Suprapubic skin (tissue), 4 donors: ENCODE results near the gene CERS6. TPM values are rescaled to one million over a fixed set of nuclear protein-coding genes. Genes with fewer than 3 reads are reported as not detected.

Experiments
- DNase-seq, 2 donors: peaks; one replicate each; pipeline ENCODE4 v3.0.0-alpha.2; 2019; ENCODE audit warnings: low spot score in 2 of 2
- H3K27ac ChIP-seq: fragments of 200-600 bp; sonication (generic); one replicate; pipeline ENCODE4 v1.5.1; 2019
- H3K27me3 ChIP-seq: fragments of 200-600 bp; sonication (generic); one replicate; pipeline ENCODE4 v1.5.1; 2019
- H3K36me3 ChIP-seq: fragments of 200-600 bp; sonication (generic); one replicate; pipeline ENCODE4 v1.5.1; 2019
- H3K4me1 ChIP-seq: fragments of 200-600 bp; sonication (generic); one replicate; pipeline ENCODE4 v1.5.1; 2019
- H3K4me3 ChIP-seq: fragments of 200-600 bp; sonication (generic); one replicate; pipeline ENCODE4 v1.5.1; 2019; ENCODE audit warnings: mild to moderate bottlenecking
- H3K9me3 ChIP-seq: fragments of 200-600 bp; sonication (generic); one replicate; pipeline ENCODE4 v1.5.1; 2019
- EP300 ChIP-seq: sonication (generic); formaldehyde crosslinking; IDR thresholded peaks from one replicate; pipeline ENCODE4 v1.6.1; 2017; ENCODE audit warnings: antibody characterized with exemption
- POLR2A ChIP-seq, 2 donors: fragments of 450-650 bp; IDR thresholded peaks; one replicate each; pipeline ENCODE4 v1.6.1; 2017; ENCODE audit warnings: antibody characterized with exemption in 2 of 2, mild to moderate bottlenecking in 2 of 2, moderate library complexity in 2 of 2
- POLR2AphosphoS5 ChIP-seq, 3 donors: sonication (generic); formaldehyde crosslinking; IDR thresholded peaks; one replicate each; pipeline ENCODE4 v1.6.1; 2017; ENCODE audit warnings: antibody characterized with exemption in 3 of 3
- WGBS: methylation state at CpG from one replicate; pipeline ENCODE4 v1.1.5; 2018; 5-methylcytosine and 5-hydroxymethylcytosine counted together
- total RNA-seq, 4 donors: library from RNA; depleted of rRNA; stranded (reverse); fragments of >200 nt; gene quantifications; one replicate each; pipeline ENCODE4 v1.1.0, GENCODE V29; 2016
- TF ChIP-seq, protein P1 (sequence below), 2 donors: fragments of 200-600 bp in 1 of 2; fragments of 450-650 bp in 1 of 2; sonication (generic) in 1 of 2; IDR thresholded peaks; one replicate each; pipeline ENCODE4 v1.5.1; 2016 to 2019; ENCODE audit warnings: antibody characterized with exemption in 2 of 2, mild to moderate bottlenecking in 1 of 2, moderate library complexity in 1 of 2

The CERS6 gene
- total RNA-seq, 4 donors from 2014 or later = 68.7 to 83.3 (median 77.0) TPM

- Histone ChIP-seq H3K9me3 (no peaks in the 10 kb centered on the region), H3K27me3 (no peaks in the 10 kb centered on the region), H3K36me3 (peaks cover 12% of the 10 kb centered on the region), H3K4me3 (no peak overlapping the region), H3K27ac (no peak overlapping the region), H3K4me1 (no peaks in the 10 kb centered on the region)
- TF ChIP-seq EP300 (no peak), POLR2A (IDR thresholded peaks at IDR 0.05) (no peak), POLR2AphosphoS5 (IDR thresholded peaks at IDR 0.05) (no peak)
- TF ChIP-seq, protein P1, sequence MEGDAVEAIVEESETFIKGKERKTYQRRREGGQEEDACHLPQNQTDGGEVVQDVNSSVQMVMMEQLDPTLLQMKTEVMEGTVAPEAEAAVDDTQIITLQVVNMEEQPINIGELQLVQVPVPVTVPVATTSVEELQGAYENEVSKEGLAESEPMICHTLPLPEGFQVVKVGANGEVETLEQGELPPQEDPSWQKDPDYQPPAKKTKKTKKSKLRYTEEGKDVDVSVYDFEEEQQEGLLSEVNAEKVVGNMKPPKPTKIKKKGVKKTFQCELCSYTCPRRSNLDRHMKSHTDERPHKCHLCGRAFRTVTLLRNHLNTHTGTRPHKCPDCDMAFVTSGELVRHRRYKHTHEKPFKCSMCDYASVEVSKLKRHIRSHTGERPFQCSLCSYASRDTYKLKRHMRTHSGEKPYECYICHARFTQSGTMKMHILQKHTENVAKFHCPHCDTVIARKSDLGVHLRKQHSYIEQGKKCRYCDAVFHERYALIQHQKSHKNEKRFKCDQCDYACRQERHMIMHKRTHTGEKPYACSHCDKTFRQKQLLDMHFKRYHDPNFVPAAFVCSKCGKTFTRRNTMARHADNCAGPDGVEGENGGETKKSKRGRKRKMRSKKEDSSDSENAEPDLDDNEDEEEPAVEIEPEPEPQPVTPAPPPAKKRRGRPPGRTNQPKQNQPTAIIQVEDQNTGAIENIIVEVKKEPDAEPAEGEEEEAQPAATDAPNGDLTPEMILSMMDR (IDR thresholded peaks at IDR 0.05) = no peak
- WGBS = 88% methylated on average over 5 of the region's 5 CpGs
- no peak for DNase-seq
Measured at GRCh38 chr2:168727904-168728470, 271.9 kb downstream of the CERS6 start.

- Histone ChIP-seq H3K9me3 (no peaks in the 10 kb centered on the region), H3K36me3 (peaks cover 4% of the 10 kb centered on the region), H3K27me3 (no peaks in the 10 kb centered on the region), H3K4me1 (no peaks in the 10 kb centered on the region), H3K27ac (no peak overlapping the region), H3K4me3 (no peak overlapping the region)
- WGBS = 94% methylated on average over 2 of the region's 2 CpGs
- TF ChIP-seq POLR2AphosphoS5 (IDR thresholded peaks at IDR 0.05) (no peak), EP300 (no peak), POLR2A (IDR thresholded peaks at IDR 0.05) (no peak)
- TF ChIP-seq, protein P1 (IDR thresholded peaks at IDR 0.05) = no peak
- DNase-seq = no peak
Measured at GRCh38 chr2:168729455-168729854, 273.4 kb downstream of the CERS6 start.

GRCh38 chr2:168730344-168730743 is 274.3 kb downstream of the CERS6 start:
- WGBS = 78% methylated on average over 4 of the region's 4 CpGs

GRCh38 chr2:168731002-168731401 is 274.9 kb downstream of the CERS6 start:
- no peak for TF ChIP-seq POLR2AphosphoS5 (IDR thresholded peaks at IDR 0.05)
- TF ChIP-seq, protein P1 (IDR thresholded peaks at IDR 0.05) = no peak
- TF ChIP-seq POLR2A (IDR thresholded peaks at IDR 0.05) = no peak
- no peak for TF ChIP-seq EP300
- DNase-seq = no peak
- Histone ChIP-seq H3K27ac (no peak overlapping the region), H3K4me1 (no peaks in the 10 kb centered on the region), H3K36me3 (no peaks in the 10 kb centered on the region), H3K9me3 (no peaks in the 10 kb centered on the region), H3K4me3 (no peak overlapping the region), H3K27me3 (no peaks in the 10 kb centered on the region)
- 42% methylated on average over 2 of the region's 2 CpGs for WGBS

More at GRCh38 chr2:168730344-168730743, 274.3 kb downstream of the CERS6 start:
- TF ChIP-seq POLR2A (IDR thresholded peaks at IDR 0.05) (no peak), EP300 (no peak), POLR2AphosphoS5 (IDR thresholded peaks at IDR 0.05) (no peak)
- TF ChIP-seq, protein P1 (IDR thresholded peaks at IDR 0.05) = no peak
- Histone ChIP-seq H3K27ac (no peak overlapping the region), H3K36me3 (no peaks in the 10 kb centered on the region), H3K4me1 (no peaks in the 10 kb centered on the region), H3K9me3 (no peaks in the 10 kb centered on the region), H3K4me3 (no peak overlapping the region), H3K27me3 (no peaks in the 10 kb centered on the region)
- no peak for DNase-seq

- no peaks in the 10 kb centered on the region for H3K4me1 ChIP-seq
- no peaks in the 10 kb centered on the region for H3K9me3 ChIP-seq
- TF ChIP-seq, protein P1 (IDR thresholded peaks at IDR 0.05) = no peak
- TF ChIP-seq POLR2AphosphoS5 (IDR thresholded peaks at IDR 0.05) = no peak
- TF ChIP-seq EP300 = no peak
- TF ChIP-seq POLR2A (IDR thresholded peaks at IDR 0.05) = no peak
- no peaks in the 10 kb centered on the region for H3K27me3 ChIP-seq
- no peak for DNase-seq
- H3K4me3 ChIP-seq = no peak overlapping the region
- H3K27ac ChIP-seq = no peak overlapping the region
- 66% methylated on average over 3 of the region's 3 CpGs for WGBS
- H3K36me3 ChIP-seq = no peaks in the 10 kb centered on the region
Measured at GRCh38 chr2:168731616-168732015, 275.5 kb downstream of the CERS6 start.
